NCI-H1930 (cell line): ENCODE data around the gene L3MBTL4.
"Not testable (repeated sequence)": the region's sequence is repeated elsewhere in the genome, so short reads cannot be mapped to it uniquely, and the experiment has no call there.

Experiments
- DNase-seq, 2 experiments: peaks; one replicate each; lab custom pipeline; 2025; lab: John Stamatoyannopoulos, UW

The L3MBTL4 gene

DNA sequence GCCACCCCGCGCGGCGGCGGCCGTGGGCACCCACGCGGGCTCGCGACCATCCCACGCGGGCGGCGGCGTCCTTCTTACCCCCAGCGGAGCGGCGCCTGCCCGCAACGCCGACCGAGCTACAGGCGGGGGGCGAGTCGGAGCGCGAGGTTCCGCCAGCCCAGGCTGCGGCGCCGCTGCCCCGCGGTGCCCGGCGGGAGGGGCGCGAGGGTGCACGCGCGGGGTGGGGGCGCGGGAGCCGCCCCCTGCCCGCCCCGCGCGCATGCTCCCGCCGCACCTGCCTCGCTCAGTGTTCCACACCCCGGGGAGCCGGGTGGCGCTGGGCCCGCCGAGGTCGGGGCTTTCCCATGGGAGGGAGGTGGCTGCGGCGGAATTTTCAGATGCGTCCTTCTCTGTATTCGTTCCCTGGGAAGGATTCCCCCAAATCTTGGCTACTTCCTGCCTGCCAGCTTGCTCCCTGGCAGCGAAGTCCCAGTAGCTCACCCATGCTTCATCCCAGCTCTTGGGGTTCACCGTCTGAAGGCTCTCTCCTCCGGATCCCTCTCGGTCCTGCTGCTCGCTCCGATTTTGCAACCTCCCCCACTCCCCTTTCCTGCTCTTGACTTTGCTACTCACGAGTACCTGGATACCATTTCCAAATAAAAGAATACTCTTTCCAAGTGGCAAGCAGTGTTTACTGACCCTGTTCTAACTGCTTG, at the start of gene L3MBTL4:
L3MBTL4 (minus strand) TSS at position 189 of the 695 bp plus-strand sequence. CDS start 103,286 bp downstream, outside the sequence.
- peak in 1 of 2 experiments; percentile 20 for DNase-seq

DNA sequence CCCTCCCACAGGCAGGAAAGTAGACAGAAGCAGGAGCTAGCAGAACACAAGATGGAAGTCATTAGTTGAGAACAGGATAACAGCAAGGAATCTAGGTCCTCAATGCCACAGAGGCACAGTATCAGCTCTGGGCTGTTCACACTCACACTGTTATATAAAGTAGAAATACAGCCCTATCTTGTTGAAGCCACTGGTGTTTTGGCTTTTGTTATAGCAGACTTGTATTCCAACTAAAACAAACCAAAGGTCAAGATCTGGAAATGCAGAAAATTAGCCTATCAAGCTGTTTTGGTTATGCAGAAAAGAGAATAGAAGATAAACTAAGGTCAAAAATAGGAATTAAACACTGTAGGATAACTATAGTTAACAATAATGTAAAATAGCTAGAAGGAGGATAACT, 37.5 kb upstream of the L3MBTL4 start:
- DNase-seq, result no peak

DNA sequence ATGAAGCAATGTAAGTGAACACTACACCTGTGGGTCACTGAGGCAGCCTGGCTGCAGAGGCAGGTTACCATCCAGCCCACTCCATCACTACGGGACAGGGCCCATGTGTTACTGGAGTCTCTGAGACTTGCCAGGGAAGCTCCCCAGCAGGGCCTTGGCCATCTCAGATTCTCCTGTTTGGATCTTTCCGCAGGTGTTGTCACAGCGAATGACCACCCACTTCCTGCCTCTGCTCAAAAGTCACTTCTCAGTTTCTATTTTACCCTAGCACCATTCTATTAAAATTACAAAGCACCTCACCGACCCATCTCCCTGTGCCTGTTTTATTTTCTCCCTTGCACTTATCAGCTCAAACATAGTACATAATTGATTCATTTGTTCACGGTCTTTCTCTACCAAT, 34.5 kb upstream of the L3MBTL4 start:
- no peak for DNase-seq

DNA sequence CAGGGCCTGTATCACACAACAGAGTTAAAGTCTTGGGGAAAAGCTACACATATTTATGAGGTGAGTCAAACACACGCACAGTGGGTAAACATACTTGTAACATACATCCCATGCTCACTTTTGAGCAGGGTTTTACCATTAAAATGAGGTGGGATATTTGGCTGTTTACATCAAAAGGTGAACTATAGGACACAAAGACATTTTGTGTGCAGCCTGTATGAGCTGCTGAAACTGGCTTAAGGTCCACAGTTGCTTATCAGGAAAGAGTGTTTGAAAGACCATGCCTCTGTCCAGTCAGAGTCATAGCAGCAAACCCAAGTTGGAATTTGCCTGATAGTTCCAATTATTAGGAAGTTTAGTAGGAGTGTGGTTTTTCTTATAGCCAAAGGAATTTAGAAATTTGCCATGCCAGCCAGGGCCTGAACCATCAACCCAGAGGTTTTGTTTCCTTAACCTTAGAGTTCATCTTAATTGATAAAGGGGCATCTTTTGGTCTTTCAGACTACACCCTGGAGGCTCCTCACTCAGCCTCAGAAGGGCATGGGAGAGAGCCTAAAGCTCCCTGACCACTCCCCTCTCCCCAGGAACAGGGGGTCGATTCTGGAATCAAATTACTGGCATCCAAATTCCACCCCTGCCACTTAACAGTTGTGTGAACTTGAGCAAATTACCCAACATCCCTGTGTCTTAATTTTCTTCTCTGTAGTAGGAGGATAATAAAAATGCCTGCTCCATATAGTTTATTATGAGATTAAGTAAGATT, 29.9 kb upstream of the L3MBTL4 start:
- DNase-seq, result no peak

DNA sequence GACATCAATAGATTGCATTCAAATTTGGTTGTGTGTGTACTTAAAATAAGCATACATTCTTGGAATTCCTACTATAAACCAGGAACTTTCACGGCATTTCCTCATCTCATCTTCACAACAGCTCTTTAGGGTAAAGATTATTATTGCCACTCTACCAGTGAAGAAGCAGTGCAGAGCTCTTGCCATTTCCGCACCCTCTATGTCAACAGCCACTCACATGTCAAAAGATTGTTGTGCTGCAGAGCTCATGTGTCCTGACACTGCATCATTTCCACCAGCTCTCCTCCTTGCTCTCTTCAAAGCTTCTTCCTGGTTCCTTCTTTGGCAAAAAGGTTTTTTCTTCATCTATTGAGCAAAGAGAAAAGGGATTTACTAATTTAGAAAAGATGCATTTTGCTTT, 26.5 kb upstream of the L3MBTL4 start:
- no peak for DNase-seq

DNA sequence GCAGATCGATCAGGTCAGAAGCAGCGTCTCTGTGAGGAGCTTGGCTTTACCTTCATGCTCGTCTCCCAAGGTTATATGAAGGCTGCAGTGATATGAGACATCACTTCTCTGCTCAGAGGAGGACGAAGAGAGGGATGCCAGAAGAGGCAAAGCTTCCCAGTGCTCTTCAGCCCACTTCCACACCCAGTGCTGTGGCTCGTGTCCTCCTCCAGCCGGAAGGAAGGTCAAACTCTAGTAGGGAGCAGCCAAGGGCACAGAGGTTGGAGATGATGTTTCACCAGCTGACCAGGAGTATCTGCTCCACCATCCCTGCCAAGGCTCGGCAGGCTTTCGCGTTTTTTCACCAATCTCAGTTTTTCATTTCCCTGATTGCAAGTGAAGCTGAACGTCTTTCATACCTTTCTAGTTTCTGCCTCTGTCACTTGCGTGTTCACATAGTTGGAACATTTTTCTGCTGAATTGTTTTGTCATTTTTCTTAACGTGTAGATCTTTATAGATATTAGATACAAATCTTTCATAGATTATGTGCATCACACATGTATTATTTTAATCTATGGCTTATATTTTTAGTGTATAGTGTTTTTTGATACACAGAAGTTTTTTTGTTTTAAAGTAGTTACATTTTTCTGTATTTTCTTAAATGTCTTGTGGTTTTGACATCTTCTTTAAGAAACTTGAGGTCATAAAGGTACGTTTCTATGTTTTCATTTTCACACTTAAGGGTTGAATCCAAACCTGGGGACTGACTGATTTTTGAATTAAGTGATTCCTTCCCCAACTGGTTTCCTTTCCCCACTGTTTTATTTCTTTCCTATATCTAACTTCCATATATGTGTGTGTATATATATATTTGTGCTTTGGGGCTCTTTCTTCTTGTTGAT, 23.5 kb upstream of the L3MBTL4 start:
- DNase-seq, result no peak

DNA sequence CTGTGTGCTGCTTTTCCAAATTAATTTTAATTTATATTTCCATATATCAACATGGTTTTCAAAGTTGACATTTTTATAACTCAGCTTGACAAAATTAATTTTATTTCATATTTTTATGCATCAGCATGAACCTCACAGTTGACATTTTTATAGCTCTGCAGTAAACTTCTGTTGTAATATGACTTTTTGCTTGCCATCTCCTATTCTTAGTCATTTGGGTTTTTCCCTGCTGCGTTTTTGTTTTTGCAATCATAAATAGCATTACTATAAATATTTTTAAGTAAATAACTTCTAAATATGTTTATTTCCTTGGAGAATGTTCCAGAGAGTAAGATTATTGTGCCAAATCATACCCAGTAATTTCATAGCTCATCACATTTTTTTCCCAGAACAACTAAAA, 21.0 kb upstream of the L3MBTL4 start:
- DNase-seq, result no peak

DNA sequence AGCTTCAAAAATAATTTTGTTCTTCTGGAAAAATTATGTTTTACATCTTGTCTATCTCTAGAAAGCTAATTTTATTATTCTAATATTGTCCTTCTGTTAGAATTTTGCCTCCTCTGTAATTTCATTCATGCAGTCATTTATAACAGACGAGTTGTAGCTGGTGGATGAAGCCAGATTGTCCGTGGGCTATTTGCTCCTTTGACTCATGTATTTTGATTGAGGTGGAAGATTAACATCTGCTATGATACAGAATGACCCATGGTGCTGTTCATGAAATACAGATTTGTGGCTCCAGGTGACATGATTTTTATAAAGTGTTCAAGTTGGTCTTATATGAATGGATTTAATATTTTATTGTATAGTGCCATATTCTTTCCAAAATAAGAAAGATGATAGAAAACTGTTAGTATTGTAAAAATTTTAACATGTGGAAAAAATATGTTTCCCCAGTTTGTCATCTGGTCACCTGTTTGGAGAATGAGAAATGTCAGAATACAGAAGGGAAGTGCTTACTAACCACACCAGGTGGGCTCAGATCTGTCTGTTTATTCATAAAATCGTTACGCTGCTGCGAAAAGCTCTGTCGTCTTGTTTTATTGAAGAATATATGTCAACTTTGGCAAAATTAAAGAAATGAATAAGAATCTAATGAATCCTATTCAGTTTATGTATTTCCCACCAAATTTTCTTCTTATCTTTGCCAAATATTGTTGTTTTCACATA, 20.4 kb upstream of the L3MBTL4 start:
- no peak for DNase-seq

DNA sequence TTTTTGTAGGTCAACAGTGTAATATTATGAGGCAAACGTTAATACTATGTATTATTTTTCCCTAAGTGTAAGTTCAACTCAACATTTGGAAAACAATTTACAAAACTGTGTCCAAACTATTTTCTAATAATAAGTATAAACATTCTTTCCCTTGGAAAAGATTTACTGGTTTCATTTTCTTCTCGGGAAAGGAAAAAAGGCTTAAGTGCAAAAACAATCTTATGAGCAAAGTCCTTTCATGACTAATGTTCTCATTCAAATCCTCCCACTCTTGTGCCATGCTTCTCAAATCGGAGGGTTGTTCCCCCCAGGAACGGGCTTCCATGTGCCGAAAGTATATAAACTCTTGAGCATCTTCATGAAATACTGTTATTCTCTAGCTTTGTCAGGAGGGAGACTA, 19.8 kb upstream of the L3MBTL4 start:
- DNase-seq, result no peak

DNA sequence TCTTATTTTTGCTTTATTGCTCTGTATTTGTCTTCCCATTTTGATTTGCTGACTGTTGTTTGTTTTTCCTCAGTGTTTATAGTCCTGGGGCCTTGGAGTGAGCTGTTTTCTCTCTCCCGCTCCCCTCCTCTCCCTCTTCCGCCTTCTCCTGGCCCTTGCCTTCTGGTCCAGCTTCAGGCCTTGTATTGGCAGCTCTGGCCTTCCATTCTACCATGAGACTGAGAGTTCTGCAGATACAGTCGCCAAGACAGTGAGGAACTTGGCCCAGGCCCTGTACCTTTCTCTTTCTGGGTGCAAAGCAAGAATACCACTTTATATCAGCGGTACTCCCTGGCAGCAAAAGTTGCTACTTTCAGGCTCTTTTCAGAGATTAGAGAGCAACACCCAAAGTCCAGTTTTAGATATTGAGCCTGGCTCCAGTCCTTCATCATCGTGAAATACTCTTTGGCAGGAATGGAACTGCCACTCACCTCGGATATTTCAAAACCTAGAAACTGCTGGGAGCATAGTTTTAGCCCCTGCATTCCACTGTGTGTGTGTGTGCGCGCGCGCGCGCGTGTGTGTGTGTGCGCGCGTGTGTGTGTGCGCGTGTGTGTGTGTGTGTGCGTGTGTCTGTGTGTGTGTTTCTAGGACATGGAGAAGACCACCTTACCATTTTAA, 17.1 kb upstream of the L3MBTL4 start:
- no peak for DNase-seq

DNA sequence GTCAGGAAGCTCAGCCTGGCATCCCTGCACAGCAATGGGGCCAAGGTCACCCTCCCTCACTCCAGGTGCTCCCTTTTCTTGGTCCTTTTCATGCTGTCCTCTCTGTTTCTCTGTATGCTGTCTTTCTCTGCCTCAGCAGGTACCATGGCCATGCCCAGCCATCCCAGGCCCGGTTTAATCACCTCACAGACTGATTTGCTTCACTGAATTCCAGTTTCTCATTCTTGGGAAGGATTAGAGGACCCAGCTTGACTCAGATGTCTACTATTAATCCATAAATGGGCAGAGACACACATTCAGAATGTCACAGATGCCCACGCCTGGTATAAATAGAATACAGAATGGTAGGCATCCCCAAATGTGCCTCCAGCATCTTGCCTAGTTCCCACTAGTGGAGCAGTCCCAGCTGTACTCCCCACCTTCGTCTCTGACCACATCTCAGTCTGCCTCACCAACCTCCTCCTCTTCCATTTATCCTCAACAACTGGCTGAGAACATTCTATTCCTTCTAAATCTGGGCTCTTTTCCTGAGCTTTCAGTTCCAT, 14.2 kb upstream of the L3MBTL4 start:
- DNase-seq, result no peak

DNA sequence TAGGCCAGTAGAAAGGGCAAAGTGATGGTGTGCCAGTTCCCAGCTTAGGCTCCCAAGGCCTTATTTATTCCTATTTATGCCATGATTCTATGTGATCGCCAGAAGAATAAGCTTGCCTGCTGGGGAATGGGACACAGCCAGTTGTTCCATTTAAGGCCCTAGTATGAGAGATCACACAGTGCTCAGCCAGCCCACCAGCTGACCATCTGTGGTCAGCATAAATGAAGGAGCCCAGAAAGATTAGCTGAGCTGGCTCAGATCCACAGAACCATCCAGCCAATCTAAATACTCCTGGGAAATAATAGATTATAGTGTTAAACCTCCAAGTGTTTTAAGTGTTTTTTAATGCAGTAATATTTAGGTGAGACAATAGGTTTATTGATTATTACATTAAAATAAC, 12.6 kb upstream of the L3MBTL4 start:
- DNase-seq, result no peak

DNA sequence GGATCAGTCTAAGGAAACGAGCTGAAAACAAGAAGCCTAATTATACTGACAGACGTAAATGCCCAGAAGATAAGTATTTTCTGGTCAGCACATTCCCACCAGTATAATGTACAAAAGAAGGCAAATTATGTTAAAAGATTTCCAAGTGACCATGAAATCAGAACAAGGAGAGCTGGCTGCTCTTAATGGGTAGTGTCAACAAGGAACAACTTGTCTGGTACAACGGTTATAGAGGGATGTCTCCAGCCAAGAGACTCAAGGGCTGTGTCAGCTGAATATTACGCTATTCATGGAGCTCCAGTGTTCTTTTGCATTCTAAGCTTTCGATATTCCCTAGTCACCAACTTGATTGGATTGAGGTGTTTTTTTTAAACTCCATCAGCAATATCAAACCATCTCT, 8.6 kb upstream of the L3MBTL4 start:
- DNase-seq, result no peak

DNA sequence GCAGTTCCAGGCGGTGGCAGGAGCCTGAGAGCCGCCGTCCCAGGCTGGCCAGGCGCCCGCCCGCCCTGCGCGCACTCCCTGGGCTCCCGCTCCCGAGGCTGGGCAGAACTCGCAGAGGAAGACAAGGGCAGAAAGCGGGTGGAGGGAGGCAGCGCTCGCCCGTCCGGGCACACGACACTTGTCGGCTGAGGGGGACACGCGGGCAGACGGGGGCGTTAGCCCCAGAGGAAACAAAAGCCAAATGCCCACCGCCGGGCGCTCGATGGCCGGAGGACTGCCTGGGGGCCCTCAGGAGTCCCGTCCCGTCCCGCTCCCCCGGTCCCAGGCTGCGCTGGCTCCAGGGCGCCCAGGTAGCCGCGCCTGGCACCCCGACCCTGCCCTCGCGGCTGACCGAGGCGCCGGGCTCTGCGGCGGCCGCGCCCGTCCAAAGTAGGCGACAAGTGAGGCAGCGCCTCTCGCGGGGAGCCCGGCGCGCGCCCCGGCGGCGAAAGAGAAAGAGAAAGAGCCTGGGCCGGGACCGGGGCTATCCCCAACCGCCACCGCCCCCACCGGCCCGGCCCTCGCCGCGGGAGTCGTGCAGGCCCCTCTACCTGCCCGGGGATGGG, 491 bp downstream of the L3MBTL4 start:
- DNase-seq, result no peak

DNA sequence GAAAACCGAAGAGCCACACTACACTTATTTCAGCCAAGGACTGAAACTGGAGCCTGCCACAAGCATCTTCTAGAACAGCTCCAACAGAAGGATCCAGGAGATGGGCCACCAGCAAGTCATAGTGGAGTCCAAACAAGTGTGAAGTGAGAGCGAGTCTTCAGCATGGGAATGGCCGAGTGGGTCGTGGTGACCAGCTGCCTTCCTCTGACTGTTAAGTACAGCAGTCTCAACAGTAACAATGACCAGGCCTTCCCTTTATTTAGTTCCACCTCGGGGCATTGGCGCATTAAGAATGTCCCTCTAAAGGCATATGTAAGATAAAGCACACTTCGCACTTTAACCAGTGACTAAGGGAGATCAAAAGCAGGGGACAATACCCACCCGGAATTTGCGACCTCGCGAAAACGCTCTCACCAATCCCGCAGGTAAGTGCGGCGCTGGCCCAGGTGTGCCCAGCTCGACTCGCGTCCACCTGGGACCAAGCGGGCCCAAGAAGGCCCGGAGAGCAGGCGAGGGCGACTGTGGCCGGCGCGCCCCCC, 1.1 kb downstream of the L3MBTL4 start:
- DNase-seq, result no peak

DNA sequence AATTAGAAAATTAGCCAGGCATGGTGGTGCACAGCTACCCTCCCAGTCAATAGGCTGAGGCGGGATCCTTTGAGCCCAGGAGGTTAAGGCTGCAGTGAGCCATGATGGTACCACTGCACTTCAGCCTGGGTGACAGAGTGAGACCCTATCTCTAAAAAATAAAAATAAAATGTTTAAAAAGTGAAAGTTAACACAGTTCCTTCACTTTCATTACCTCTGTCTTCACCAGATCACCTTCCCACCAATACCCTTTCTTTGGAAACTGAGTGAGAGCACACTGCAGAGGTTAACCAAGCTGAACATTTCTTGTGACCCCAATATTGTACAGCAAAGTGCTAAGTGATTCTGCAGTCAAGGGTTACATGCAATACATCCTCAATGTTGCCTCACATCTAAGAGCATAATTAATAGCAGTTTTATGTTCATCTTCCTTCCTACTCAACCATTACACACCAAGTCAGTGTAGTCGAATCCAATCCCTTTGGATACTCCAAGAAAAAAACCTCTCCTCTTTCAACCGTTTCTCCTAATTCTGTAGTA, 1.7 kb downstream of the L3MBTL4 start:
- no peak for DNase-seq

DNA sequence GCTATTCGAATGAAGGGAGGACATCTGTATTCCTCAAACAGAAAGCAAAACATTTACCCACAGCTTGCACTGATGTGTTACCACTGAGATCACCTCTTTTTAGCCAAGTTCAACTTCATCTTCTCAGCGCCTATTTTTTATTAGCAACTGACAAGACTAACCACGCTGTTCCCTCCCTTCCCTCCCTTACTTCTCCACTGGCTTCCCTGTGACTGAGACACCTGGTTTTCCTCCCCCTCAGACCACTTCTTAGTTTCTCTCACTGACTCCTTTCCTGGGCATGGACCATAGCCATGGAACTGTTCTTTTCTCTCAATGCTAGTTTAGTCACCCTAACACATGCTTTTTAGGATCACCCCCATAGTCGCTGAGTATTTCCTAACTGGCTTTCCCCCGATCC, 3.3 kb downstream of the L3MBTL4 start:
- DNase-seq, result no peak

DNA sequence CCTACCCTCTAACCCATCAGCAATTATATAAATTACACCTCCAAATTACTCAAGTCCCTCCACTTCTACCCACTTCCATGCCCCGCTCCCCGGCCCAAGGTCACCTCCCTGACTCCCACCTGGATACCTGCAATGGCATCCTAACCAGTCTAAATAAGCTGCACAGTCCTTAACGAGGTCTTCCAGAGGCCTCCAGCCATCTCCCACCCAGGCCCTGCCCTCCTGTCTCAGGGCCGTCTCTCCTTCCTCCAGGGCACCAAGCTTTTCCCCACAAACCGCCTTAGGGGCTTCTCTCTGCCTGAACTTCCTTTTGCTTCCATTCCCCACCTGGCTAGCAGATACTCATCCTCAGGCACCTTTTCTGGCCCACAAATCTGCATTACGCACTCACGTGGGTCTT, 4.8 kb downstream of the L3MBTL4 start:
- no peak for DNase-seq

DNA sequence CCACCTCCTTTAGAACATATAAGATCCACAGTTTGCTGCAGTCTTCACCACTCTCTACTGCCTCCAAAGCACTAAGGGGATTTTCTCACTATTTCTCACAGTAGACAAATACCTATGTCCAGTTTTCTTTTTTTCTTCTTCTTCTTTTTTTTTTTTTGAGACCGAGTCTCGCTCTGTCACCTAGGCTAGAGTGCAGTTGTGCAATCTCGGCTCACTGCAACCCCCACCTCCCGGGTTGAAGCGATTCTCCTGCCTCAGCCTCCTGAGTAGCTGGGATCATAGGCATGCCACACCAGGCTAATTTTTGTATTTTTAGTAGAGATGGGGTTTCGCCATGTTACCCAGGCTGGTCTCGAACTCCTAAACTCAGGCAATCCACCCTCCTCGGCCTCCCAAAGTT, 6.2 kb downstream of the L3MBTL4 start:
- not testable (repeated sequence) for DNase-seq

DNA sequence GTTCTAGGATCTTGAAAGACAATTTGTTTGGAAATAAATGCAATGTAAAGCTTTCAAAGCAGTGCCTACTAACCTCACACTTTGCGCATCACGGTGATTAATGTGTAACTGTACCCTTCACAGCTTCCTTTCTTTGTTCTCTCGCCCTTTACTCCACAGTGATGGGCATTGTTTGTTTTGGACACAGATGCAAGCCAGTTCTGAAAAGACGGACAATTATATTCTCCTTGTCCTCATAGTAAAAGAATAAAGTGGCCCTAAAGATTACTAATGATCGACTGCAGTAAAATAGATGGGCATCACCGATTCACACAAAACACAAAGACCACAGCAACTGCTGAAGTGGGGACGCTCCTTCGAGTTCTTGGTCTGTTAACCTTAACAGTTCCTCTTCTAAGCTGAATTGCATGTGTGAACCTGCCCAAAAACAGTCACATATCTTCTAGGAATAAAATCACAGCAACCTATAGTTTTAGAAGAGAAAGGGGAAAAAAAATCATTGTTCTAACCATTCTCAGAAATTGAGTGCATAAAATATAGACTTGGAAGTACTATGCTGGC, 7.7 kb downstream of the L3MBTL4 start:
- DNase-seq, result no peak
